WTC11 (cell line): ENCODE measurements around the gene CLDN20. TPM values are rescaled to one million over a fixed set of nuclear protein-coding genes. Genes with fewer than 3 reads are reported as not detected.

Experiments used
- ATAC-seq: fragments of 200-7000 bp; cut with Tn5 transposase; 2 replicates; pipeline ENCODE4 v1.10.0; 2021; ENCODE audit warnings: mild to moderate bottlenecking, moderate library complexity
- CTCF ChIA-PET: fragments of 300-600 bp; sonication (Branson Sonifier 250); formaldehyde crosslinking; loops from one replicate; lab custom pipeline; 2021; ENCODE audit warnings: antibody characterized with exemption; lab: Charles Lee
- POLR2A ChIA-PET: fragments of 350-600 bp; sonication (Branson Sonifier 250); formaldehyde crosslinking; loops from one replicate; lab custom pipeline; 2021; ENCODE audit warnings: antibody characterized with exemption; lab: Charles Lee
- DNase-seq: peaks from one replicate; pipeline ENCODE4 v3.0.0; 2021; ENCODE audit warnings: low spot score
- H3K27ac Mint-ChIP-seq: 2 replicates; pipeline ENCODE4 v1.8.0; 2021; ENCODE audit warnings: mixed read lengths
- H3K27me3 Mint-ChIP-seq: 2 replicates; pipeline ENCODE4 v1.8.0; 2021; ENCODE audit warnings: low read depth, mild to moderate bottlenecking, moderate library complexity, mixed read lengths
- H3K36me3 Mint-ChIP-seq: 2 replicates; pipeline ENCODE4 v1.8.0; 2021; ENCODE audit warnings: mixed read lengths
- H3K4me1 Mint-ChIP-seq: 2 replicates; pipeline ENCODE4 v1.8.0; 2022; ENCODE audit warnings: mixed read lengths
- H3K4me3 Mint-ChIP-seq: 2 replicates; pipeline ENCODE4 v1.8.0; 2021; ENCODE audit warnings: mild to moderate bottlenecking, moderate library complexity, mixed read lengths
- H3K9me3 Mint-ChIP-seq: 2 replicates; pipeline ENCODE4 v1.8.0; 2021; ENCODE audit warnings: mixed read lengths
- ATF2 ChIP-seq: sonication (generic); formaldehyde crosslinking; IDR thresholded peaks from 2 replicates; pipeline ENCODE4 v1.8.1; 2022; ENCODE audit warnings: low read depth, missing genetic modification reagents, borderline replicate concordance
- CREB1 ChIP-seq: sonication (generic); formaldehyde crosslinking; IDR thresholded peaks from 2 replicates; pipeline ENCODE4 v1.8.0; 2023; ENCODE audit warnings: mild to moderate bottlenecking, missing genetic modification reagents
- FOXJ3 ChIP-seq: sonication (generic); formaldehyde crosslinking; IDR thresholded peaks from 2 replicates; pipeline ENCODE4 v1.9.0; 2021; ENCODE audit warnings: missing genetic modification reagents, mild to moderate bottlenecking, borderline replicate concordance
- GRHL2 ChIP-seq: fragments of 250-450 bp; sonication (Bioruptor Pico); IDR thresholded peaks from 2 replicates; pipeline ENCODE4 v1.8.0; 2022; ENCODE audit warnings: mild to moderate bottlenecking, moderate library complexity; ENCODE audit not compliant: insufficient replicate concordance, severe bottlenecking
- GTF2I ChIP-seq: fragments of 250-450 bp; sonication (Bioruptor Pico); conservative IDR thresholded peaks from 2 replicates; pipeline ENCODE4 v1.4.0; 2021; ENCODE audit warnings: mild to moderate bottlenecking
- KAT7 ChIP-seq: sonication (generic); formaldehyde crosslinking; IDR thresholded peaks from 2 replicates; pipeline ENCODE4 v1.8.1; 2023; ENCODE audit warnings: missing genetic modification reagents, mild to moderate bottlenecking, borderline replicate concordance
- MXD4 ChIP-seq: fragments of 250-450 bp; sonication (Bioruptor Pico); IDR thresholded peaks from 2 replicates; pipeline ENCODE4 v1.8.0; 2021; ENCODE audit warnings: mild to moderate bottlenecking, moderate library complexity, borderline replicate concordance
- NFATC4 ChIP-seq: fragments of 250-450 bp; sonication (Bioruptor Pico); IDR thresholded peaks from 2 replicates; pipeline ENCODE4 v1.9.0; 2021; ENCODE audit warnings: mild to moderate bottlenecking
- NR2C2 ChIP-seq: sonication (generic); formaldehyde crosslinking; IDR thresholded peaks from 2 replicates; pipeline ENCODE4 v1.8.0; 2022; ENCODE audit warnings: mild to moderate bottlenecking, missing genetic modification reagents
- SMAD4 ChIP-seq: sonication (generic); formaldehyde crosslinking; IDR thresholded peaks from 2 replicates; pipeline ENCODE4 v1.8.0; 2022; ENCODE audit warnings: mild to moderate bottlenecking, missing genetic modification reagents
- SP1 ChIP-seq: sonication (generic); formaldehyde crosslinking; conservative IDR thresholded peaks from 2 replicates; pipeline ENCODE4 v1.8.1; 2022; ENCODE audit warnings: missing genetic modification reagents
- TP53 ChIP-seq: sonication (generic); formaldehyde crosslinking; IDR thresholded peaks from 2 replicates; pipeline ENCODE4 v1.8.1; 2023; ENCODE audit warnings: mild to moderate bottlenecking, missing genetic modification reagents
- ZNF121 ChIP-seq: sonication (generic); formaldehyde crosslinking; IDR thresholded peaks from 2 replicates; pipeline ENCODE4 v1.8.0; 2023; ENCODE audit warnings: missing genetic modification reagents
- ZNF263 ChIP-seq: sonication (generic); formaldehyde crosslinking; IDR thresholded peaks from 2 replicates; pipeline ENCODE4 v1.8.1; 2022; ENCODE audit warnings: low read depth, mild to moderate bottlenecking, moderate library complexity, missing genetic modification reagents
- ZNF396 ChIP-seq: fragments of 250-450 bp; sonication (Bioruptor Pico); IDR thresholded peaks from 2 replicates; pipeline ENCODE4 v1.8.0; 2021; ENCODE audit warnings: mild to moderate bottlenecking, moderate library complexity, borderline replicate concordance
- total RNA-seq: library from RNA; stranded (reverse); gene quantifications from 3 replicates; pipeline ENCODE4 v1.2.3, GENCODE V29; 2021
- TF ChIP-seq, protein P1 (sequence below): sonication (generic); formaldehyde crosslinking; IDR thresholded peaks from 2 replicates; pipeline ENCODE4 v1.8.1; 2022; ENCODE audit warnings: low read depth, mild to moderate bottlenecking, moderate library complexity, missing genetic modification reagents, borderline replicate concordance
- TF ChIP-seq, protein P2 (sequence below): sonication (generic); formaldehyde crosslinking; IDR thresholded peaks from 2 replicates; pipeline ENCODE4 v1.8.0; 2022; ENCODE audit warnings: mild to moderate bottlenecking, missing genetic modification reagents
- TF ChIP-seq, protein P3 (sequence below): fragments of 250-450 bp; sonication (Bioruptor Pico); IDR thresholded peaks from 2 replicates; pipeline ENCODE4 v2.1.2; 2022; ENCODE audit warnings: mild to moderate bottlenecking, moderate library complexity
- TF ChIP-seq, protein P4 (sequence below): fragments of 250-450 bp; sonication (Bioruptor Pico); IDR thresholded peaks from 2 replicates; pipeline ENCODE4 v1.9.0; 2021; ENCODE audit warnings: moderate library complexity, mild to moderate bottlenecking, inconsistent platforms, borderline replicate concordance
- TF ChIP-seq, protein P5 (sequence below): sonication (generic); formaldehyde crosslinking; IDR thresholded peaks from 2 replicates; pipeline ENCODE4 v1.8.1; 2023; ENCODE audit warnings: mild to moderate bottlenecking, missing genetic modification reagents
- TF ChIP-seq, protein P6 (sequence below): fragments of 250-450 bp; sonication (Bioruptor Pico); conservative IDR thresholded peaks from 2 replicates; pipeline ENCODE4 v1.9.0; 2021; ENCODE audit warnings: mild to moderate bottlenecking

The CLDN20 gene
- total RNA-seq, 1 experiment from 2014 or later: not detected

DNA sequence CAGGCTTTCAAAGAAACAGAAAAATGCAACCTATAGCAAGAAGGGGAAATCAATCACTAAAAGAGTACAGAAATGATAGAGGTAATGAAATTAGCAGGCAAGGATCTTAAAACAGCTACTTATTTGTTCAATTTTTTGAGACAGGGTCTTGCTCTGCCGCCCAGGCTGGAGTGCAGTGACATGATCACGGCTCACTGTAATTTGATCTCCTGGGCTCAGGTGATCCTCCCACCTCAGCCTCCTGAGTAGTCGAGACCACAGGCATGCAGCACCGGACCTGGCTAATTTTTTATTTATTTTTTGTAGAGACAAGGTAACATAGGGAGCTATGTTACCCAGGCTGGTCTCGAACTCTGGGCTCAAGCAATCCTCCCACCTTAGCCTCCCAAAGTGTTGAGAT is 28.9 kb downstream of the CLDN20 start:
- CTCF ChIA-PET: no interaction called here
- Mint-ChIP-seq H3K4me3 (no peak overlapping the region), H3K36me3 (peaks cover 67% of the 10 kb centered on the region), H3K4me1 (no peaks in the 10 kb centered on the region; the same call in 1 of the 2 replicates), H3K27ac (peak overlapping the region; percentile 81), H3K27me3 (no peaks in the 10 kb centered on the region), H3K9me3 (no peaks in the 10 kb centered on the region)
- no peak for TF ChIP-seq TP53
- peak; percentile 82 for TF ChIP-seq ZNF121 (CRISPR knock-in tag)
- TF ChIP-seq ATF2: no peak
- TF ChIP-seq NR2C2: no peak
- no peak for DNase-seq
- POLR2A ChIA-PET: no interaction called here
- ATAC-seq: no peak

DNA sequence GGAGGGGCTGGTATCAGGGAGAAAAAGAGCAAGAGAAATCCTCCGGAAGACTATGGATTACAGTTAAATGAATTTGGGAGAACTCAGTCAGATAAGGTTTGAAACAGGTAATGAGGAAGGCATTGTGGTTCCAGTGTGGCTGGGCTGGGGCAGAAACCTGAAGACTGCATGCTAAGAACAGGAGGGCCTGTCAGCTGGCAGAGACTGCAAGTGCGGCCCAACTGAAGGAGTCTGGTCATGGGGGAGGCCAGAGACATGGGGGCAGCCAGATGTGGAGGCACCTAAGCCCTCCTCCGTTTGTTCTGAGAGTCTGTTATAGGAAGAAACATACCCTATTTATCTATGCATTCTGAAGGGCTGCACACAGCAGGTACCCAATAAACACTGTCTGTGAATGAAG is 33.9 kb downstream of the CLDN20 start:
- no peak for DNase-seq
- no peak for ATAC-seq
- H3K9me3 Mint-ChIP-seq: no peaks in the 10 kb centered on the region
- H3K4me3 Mint-ChIP-seq: no peak overlapping the region
- H3K4me1 Mint-ChIP-seq: peaks cover 14% of the 10 kb centered on the region
- TF ChIP-seq ZNF121 (CRISPR knock-in tag): no peak
- TF ChIP-seq ZNF263 (CRISPR knock-in tag): no peak
- TF ChIP-seq GRHL2 (CRISPR knock-in tag): no peak
- TF ChIP-seq FOXJ3: no peak
- no peak for TF ChIP-seq GTF2I (CRISPR knock-in tag)
- TF ChIP-seq, protein P1, sequence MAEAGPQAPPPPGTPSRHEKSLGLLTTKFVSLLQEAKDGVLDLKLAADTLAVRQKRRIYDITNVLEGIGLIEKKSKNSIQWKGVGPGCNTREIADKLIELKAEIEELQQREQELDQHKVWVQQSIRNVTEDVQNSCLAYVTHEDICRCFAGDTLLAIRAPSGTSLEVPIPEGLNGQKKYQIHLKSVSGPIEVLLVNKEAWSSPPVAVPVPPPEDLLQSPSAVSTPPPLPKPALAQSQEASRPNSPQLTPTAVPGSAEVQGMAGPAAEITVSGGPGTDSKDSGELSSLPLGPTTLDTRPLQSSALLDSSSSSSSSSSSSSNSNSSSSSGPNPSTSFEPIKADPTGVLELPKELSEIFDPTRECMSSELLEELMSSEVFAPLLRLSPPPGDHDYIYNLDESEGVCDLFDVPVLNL (CRISPR knock-in tag): no peak
- TF ChIP-seq, protein P2, sequence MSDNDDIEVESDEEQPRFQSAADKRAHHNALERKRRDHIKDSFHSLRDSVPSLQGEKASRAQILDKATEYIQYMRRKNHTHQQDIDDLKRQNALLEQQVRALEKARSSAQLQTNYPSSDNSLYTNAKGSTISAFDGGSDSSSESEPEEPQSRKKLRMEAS (CRISPR knock-in tag): no peak
- TF ChIP-seq MXD4 (CRISPR knock-in tag): no peak
- TF ChIP-seq, protein P3, sequence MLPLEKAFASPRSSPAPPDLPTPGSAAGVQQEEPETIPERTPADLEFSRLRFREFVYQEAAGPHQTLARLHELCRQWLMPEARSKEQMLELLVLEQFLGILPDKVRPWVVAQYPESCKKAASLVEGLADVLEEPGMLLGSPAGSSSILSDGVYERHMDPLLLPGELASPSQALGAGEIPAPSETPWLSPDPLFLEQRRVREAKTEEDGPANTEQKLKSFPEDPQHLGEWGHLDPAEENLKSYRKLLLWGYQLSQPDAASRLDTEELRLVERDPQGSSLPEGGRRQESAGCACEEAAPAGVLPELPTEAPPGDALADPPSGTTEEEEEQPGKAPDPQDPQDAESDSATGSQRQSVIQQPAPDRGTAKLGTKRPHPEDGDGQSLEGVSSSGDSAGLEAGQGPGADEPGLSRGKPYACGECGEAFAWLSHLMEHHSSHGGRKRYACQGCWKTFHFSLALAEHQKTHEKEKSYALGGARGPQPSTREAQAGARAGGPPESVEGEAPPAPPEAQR (CRISPR knock-in tag): no peak
- no peak for TF ChIP-seq ZNF396
- TF ChIP-seq, protein P4, sequence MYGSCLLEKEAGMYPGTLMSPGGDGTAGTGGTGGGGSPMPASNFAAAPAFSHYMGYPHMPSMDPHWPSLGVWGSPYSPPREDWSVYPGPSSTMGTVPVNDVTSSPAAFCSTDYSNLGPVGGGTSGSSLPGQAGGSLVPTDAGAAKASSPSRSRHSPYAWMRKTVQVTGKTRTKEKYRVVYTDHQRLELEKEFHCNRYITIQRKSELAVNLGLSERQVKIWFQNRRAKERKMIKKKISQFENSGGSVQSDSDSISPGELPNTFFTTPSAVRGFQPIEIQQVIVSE (CRISPR knock-in tag): no peak
- TF ChIP-seq NFATC4 (CRISPR knock-in tag): no peak
- TF ChIP-seq, protein P5, sequence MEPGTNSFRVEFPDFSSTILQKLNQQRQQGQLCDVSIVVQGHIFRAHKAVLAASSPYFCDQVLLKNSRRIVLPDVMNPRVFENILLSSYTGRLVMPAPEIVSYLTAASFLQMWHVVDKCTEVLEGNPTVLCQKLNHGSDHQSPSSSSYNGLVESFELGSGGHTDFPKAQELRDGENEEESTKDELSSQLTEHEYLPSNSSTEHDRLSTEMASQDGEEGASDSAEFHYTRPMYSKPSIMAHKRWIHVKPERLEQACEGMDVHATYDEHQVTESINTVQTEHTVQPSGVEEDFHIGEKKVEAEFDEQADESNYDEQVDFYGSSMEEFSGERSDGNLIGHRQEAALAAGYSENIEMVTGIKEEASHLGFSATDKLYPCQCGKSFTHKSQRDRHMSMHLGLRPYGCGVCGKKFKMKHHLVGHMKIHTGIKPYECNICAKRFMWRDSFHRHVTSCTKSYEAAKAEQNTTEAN (CRISPR knock-in tag): no peak
- no peak for TF ChIP-seq CREB1 (CRISPR knock-in tag)
- TF ChIP-seq ATF2: no peak
- TF ChIP-seq, protein P6, sequence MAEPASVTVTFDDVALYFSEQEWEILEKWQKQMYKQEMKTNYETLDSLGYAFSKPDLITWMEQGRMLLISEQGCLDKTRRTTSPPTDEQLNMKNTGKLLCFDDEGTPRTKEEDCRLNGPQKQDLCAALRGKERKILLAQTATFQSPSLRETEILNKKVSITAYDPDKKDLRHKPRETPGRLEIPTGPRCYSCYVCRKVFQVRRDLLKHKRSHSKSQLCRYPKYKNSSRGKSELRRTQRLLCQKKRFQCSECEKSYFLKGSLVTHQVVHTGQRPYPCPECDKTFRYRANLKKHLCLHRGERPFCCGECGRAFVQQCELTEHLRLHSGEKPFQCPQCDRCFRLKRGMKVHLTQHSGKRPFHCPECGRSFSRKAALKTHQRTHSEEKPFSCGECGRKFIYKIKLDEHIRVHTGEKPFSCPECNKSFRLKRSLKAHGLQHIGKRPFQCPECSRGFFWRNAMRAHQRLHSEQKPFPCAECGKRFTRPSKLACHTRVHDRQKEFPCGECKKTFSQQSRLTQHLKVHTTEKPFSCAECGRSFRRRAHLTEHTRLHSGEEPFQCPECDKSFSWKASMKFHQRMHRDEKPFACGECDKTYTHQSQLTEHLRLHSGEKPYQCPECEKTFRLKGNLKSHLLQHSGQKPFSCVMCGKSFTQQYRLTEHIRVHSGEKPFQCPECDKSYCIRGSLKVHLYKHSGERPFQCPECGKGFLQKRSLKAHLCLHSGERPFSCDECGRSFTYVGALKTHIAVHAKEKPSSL: no peak
- TF ChIP-seq SP1 (CRISPR knock-in tag): no peak
- TF ChIP-seq SMAD4: no peak
- TF ChIP-seq KAT7 (CRISPR knock-in tag): no peak
- peaks cover 57% of the 10 kb centered on the region for H3K36me3 Mint-ChIP-seq
- H3K27ac Mint-ChIP-seq: no peak overlapping the region
- no peaks in the 10 kb centered on the region for H3K27me3 Mint-ChIP-seq
- ChIA-PET POLR2A (no interaction called here), CTCF (no interaction called here)
